Breast epithelium (tissue), 4 donors: ENCODE data around the gene RTL10. TPM values are rescaled to one million over a fixed set of nuclear protein-coding genes. Genes with fewer than 3 reads are reported as not detected.
A peak's percentile ranks its signal among the peaks of the same experiment; 100 is the strongest.

Source experiments
- DNase-seq, 2 donors: peaks; one replicate each; pipeline ENCODE4 v3.0.0-alpha.2; 2019; ENCODE audit warnings: low spot score in 2 of 2
- H3K27ac ChIP-seq, 2 donors: fragments of 200-600 bp; sonication (generic) in 1 of 2; one replicate each; pipeline ENCODE4 v1.5.1; 2016 to 2019; ENCODE audit warnings: mild to moderate bottlenecking in 1 of 2
- H3K27me3 ChIP-seq, 2 donors: fragments of 200-600 bp; sonication (generic) in 1 of 2; one replicate each; pipeline versions ENCODE4 v1.5.1 to v1.6.0; 2017 to 2019; ENCODE audit warnings: control low read depth in 1 of 2, mild to moderate bottlenecking in 1 of 2
- H3K36me3 ChIP-seq: fragments of 200-600 bp; one replicate; pipeline ENCODE4 v1.5.1; 2019
- H3K4me1 ChIP-seq, 2 donors: fragments of 200-600 bp; sonication (generic); one replicate each; pipeline ENCODE4 v1.5.1; 2016 to 2019; ENCODE audit warnings: control low read depth in 1 of 2
- H3K4me3 ChIP-seq, 3 donors: fragments of 200-600 bp; sonication (generic); 1 replicate in 2 of 3; 2 replicates in 1 of 3; pipeline ENCODE4 v1.5.1; 2016 to 2019; ENCODE audit warnings: mild to moderate bottlenecking in 3 of 3, moderate library complexity in 2 of 3
- H3K9me3 ChIP-seq, 2 donors: fragments of 200-600 bp; sonication (generic) in 1 of 2; one replicate each; pipeline ENCODE4 v1.5.1; 2016 to 2019; ENCODE audit warnings: control low read depth in 1 of 2
- POLR2A ChIP-seq: fragments of 450-650 bp; IDR thresholded peaks from one replicate; pipeline ENCODE4 v1.6.1; 2016; ENCODE audit warnings: antibody characterized with exemption, mild to moderate bottlenecking, moderate library complexity
- POLR2AphosphoS5 ChIP-seq, 3 donors: sonication (generic); formaldehyde crosslinking; IDR thresholded peaks; one replicate each; pipeline ENCODE4 v1.6.1; 2017; ENCODE audit warnings: antibody characterized with exemption in 3 of 3
- intact Hi-C: fragments of 100-400 bp; cut with DNase I; formaldehyde crosslinking; loops from one replicate; pipeline ENCODE4 v1.15.1; 2023; ENCODE audit warnings: low total_unique reads
- total RNA-seq, 3 donors: library from RNA; depleted of rRNA; stranded (reverse); fragments of >200 nt; gene quantifications; one replicate each; pipeline ENCODE4 v1.1.0, GENCODE V29; 2016
- TF ChIP-seq, protein P1 (sequence below), 3 donors: fragments of 450-650 bp; IDR thresholded peaks; one replicate each; pipeline ENCODE4 v1.5.1; 2016 to 2017; ENCODE audit warnings: antibody characterized with exemption in 3 of 3, mild to moderate bottlenecking in 3 of 3, moderate library complexity in 3 of 3

RTL10 gene
- total RNA-seq, 3 donors from 2014 or later: 6.7 to 21.5 (median 14.1) TPM

DNA sequence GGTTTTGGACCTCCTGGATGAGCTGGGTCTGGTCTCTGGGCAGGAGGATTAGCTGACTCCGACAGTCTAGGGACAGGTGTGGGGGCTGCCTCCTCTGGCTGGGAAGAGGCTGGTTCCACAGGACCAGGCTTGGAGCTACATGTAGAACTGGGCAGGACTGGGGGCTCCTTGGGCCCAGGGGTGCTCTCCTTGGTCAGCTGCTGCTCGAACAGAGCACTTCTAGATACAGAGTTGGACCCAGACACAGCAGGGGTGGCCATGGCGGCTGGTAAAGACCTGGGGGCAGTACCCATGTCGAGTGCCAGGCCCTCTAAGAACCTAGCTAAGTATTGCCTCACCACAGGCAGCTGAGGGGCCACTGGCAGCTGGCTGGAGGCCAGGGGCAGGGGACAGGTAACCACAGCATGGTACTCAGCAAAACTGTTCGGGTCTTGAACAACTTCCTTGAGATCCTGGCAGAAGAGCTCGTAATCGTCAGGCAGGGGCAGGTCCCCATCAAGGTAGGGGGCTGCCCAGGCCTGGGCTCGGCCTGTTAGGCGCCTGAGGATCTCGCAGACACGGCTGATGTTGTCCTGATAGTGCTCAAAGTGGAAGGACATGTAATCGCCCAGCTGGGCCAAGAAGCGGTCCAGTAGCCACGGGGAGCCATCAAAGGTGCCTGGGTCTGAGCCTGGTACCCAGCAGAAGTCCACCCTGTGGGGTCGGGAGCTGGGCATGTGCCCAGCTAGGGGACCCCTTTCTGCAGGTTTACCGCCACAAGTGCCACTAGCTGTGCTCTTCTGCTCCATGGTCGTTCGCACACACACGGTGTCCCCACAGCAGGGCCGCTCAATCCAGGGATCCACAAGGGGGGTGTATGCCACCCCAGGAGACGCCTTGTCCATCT, 3.1 kb downstream of the RTL10 start:
- H3K9me3 ChIP-seq: peaks cover 0 to 5% of the 10 kb centered on the region in 2 donors
- peak overlapping the region; percentile 82 to 87 for H3K27ac ChIP-seq
- TF ChIP-seq POLR2AphosphoS5 (IDR thresholded peaks at IDR 0.05) (no peak), POLR2A (no peak)
- TF ChIP-seq, protein P1, sequence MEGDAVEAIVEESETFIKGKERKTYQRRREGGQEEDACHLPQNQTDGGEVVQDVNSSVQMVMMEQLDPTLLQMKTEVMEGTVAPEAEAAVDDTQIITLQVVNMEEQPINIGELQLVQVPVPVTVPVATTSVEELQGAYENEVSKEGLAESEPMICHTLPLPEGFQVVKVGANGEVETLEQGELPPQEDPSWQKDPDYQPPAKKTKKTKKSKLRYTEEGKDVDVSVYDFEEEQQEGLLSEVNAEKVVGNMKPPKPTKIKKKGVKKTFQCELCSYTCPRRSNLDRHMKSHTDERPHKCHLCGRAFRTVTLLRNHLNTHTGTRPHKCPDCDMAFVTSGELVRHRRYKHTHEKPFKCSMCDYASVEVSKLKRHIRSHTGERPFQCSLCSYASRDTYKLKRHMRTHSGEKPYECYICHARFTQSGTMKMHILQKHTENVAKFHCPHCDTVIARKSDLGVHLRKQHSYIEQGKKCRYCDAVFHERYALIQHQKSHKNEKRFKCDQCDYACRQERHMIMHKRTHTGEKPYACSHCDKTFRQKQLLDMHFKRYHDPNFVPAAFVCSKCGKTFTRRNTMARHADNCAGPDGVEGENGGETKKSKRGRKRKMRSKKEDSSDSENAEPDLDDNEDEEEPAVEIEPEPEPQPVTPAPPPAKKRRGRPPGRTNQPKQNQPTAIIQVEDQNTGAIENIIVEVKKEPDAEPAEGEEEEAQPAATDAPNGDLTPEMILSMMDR (IDR thresholded peaks at IDR 0.05): no peak
- no peaks in the 10 kb centered on the region for H3K36me3 ChIP-seq
- no peak for DNase-seq
- H3K4me1 ChIP-seq: peaks cover 24 to 45% of the 10 kb centered on the region in 2 donors
- H3K4me3 ChIP-seq: no peak overlapping the region
- intact Hi-C loops: no loop called here
- no peaks in the 10 kb centered on the region for H3K27me3 ChIP-seq

DNA sequence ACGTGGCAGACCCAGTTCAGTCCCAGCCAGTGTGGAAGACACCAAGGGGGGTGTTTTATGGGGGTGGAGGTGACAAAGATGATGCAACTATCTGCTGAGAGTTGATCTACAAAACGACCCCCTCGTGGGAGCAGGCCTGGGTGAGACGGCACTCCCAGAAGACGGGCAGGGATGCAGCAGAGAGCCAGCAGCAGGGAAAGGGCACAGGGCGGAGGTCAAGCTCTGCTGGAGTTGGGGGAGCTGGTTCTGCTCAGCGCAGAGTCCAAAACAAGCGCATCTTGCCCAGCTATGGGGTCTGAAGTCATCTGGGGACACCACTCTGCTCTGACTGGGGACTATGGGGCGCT, 3.9 kb downstream of the RTL10 start:
- DNase-seq: no peak
- H3K36me3 ChIP-seq: no peaks in the 10 kb centered on the region
- H3K27me3 ChIP-seq: no peaks in the 10 kb centered on the region
- peak overlapping the region; percentile 82 to 87 for H3K27ac ChIP-seq
- H3K4me3 ChIP-seq: no peak overlapping the region
- peaks cover 19 to 45% of the 10 kb centered on the region in 2 donors for H3K4me1 ChIP-seq
- peaks cover 0 to 5% of the 10 kb centered on the region in 2 donors for H3K9me3 ChIP-seq
- intact Hi-C loops: no loop called here
- TF ChIP-seq POLR2A: no peak
- TF ChIP-seq POLR2AphosphoS5 (IDR thresholded peaks at IDR 0.05): no peak
- TF ChIP-seq, protein P1 (IDR thresholded peaks at IDR 0.05): no peak

DNA sequence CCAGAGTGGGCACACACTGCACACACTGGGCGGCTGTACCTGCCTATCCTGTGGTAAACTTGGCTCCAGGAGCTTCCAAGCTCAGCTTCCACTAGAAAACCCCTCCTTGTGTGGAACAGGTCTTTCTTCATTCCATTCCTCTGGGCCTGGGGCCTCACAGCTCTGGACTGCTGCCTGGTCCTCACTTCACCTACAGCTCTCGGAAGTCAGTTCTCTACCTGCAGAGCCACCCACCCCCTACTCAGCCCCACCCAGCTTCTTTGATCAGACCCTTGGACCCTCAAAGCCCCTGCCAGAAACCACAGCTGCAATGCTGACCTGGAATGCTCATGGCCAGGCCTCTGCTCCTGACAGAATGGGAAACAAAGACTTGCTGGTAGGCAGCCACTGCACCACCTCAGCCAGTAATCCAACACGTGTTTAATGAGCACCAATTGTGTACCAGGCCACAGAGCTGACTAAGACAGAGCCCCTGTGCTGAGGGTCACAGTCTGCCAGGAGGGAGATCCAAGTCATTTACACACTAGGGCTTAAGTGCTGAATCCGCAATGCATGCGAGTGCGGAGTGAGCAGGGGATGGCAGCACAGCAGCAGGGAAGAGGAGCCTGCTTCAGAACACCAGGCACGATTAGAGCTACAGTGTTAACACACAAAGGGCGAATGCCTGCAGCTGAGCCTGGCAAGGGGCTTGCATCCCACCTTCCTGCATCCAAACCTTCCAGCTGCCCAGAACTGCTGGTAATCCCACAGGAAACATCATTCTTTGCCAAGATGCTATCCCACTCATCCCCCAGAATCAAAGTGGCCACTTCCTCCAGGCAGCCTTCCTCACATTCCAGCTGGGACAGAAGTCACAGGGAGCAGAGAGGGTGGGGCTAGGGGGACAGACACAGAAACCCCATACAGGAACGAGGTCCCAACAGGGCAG, 4.6 kb downstream of the RTL10 start:
- intact Hi-C loops: no loop called here
- Histone ChIP-seq H3K27me3 (no peaks in the 10 kb centered on the region), H3K4me1 (peaks cover 16 to 48% of the 10 kb centered on the region in 2 donors), H3K9me3 (peaks cover 0 to 5% of the 10 kb centered on the region in 2 donors), H3K27ac (peak overlapping the region; percentile 82 to 87), H3K36me3 (no peaks in the 10 kb centered on the region), H3K4me3 (peak overlapping the region in 1 of 3 donors; percentile 24)
- TF ChIP-seq, protein P1 (IDR thresholded peaks at IDR 0.05): no peak
- TF ChIP-seq POLR2A: no peak
- peak in 2 of 3 donors; percentile 48 to 85 for TF ChIP-seq POLR2AphosphoS5 (IDR thresholded peaks at IDR 0.05)
- DNase-seq: peak; percentile 84 to 96

DNA sequence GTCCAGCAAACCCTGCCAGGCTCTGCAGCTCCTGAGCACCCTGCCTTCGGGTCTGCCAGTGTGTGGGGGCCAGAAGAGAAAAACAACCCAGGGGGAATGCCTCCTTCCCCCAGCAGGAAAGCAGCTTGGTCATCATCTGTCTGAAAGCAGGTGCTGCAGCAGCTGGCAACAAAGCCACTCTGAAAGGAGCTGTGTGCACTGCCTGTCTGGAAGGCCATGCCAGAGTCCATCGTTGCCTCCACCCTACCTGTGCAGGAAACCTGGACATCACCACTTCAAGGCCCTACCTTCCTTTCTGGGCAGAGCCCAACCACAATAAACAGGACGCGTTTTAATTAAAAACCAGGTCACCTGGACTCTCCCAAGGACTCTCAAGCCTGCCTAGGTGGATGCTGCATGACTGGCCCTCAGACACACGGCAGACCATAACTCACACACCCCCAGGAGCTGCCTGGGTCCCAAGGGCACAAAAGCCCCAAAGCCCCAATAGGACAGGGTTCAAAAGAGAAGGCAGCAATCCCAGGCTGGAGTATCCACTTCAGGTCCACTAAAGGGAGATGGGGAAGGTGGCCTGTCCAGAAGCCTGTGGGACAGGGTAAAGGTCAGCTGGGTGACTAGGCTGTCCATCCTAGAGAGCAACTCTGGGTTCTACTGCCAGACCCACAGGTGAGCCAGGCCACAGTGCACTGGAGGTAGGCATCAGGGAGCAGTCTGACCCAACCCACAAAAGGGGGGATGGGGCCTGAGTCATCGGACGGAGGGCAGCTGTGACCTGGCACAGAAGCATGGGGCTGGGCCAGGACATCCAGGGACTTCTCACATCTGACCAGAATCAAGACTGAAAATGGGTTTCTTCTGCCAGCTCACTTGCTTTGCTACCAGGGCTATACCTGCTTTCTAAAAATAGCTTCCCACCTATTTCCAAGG, 6.1 kb downstream of the RTL10 start:
- Histone ChIP-seq H3K36me3 (no peaks in the 10 kb centered on the region), H3K4me1 (peaks cover 19 to 60% of the 10 kb centered on the region in 2 donors), H3K9me3 (peaks cover 0 to 5% of the 10 kb centered on the region in 2 donors), H3K27me3 (no peaks in the 10 kb centered on the region), H3K27ac (peak overlapping the region; percentile 82 to 87), H3K4me3 (no peak overlapping the region)
- intact Hi-C loops: no loop called here
- no peak for TF ChIP-seq POLR2A
- TF ChIP-seq, protein P1 (IDR thresholded peaks at IDR 0.05): no peak
- no peak for TF ChIP-seq POLR2AphosphoS5 (IDR thresholded peaks at IDR 0.05)
- peak in 1 of 2 donors; percentile 66 for DNase-seq
